MCF 10A (cell line): ENCODE data around the gene EGR1. TPM values are rescaled to one million over a fixed set of nuclear protein-coding genes. Genes with fewer than 3 reads are reported as not detected.
A peak's percentile ranks its signal among the peaks of the same experiment; 100 is the strongest.

Experiments used
- BruUV-seq: library from RNA; stranded (reverse); fragments of 400-500 nt; replicated peaks from 2 replicates; lab custom pipeline; 2021; lab: Mats Ljungman, UMichigan
- CTCF ChIA-PET: fragments of 300-600 bp; sonication (Branson Sonifier 250); formaldehyde crosslinking; extraction: SDS; loops from one replicate; lab custom pipeline; 2021; ENCODE audit warnings: antibody characterized with exemption, inconsistent platforms; lab: Yijun Ruan, JAX
- POLR2A ChIA-PET: fragments of 300-600, 350-650 bp; sonication (Branson Sonifier 250); formaldehyde crosslinking; extraction: SDS; loops from one replicate; lab custom pipeline; 2020; ENCODE audit warnings: antibody characterized with exemption, inconsistent platforms; lab: Yijun Ruan, JAX
- DNase-seq: peaks from one replicate; pipeline ENCODE4 v3.0.0-alpha.2; 2018; ENCODE audit not compliant: unreplicated experiment
- H3K27ac Mint-ChIP-seq: one replicate; pipeline ENCODE4 v1.8.0; 2022; ENCODE audit warnings: mild to moderate bottlenecking, low read depth, mixed read lengths; ENCODE audit not compliant: unreplicated experiment
- H3K27me3 Mint-ChIP-seq: one replicate; pipeline ENCODE4 v1.8.0; 2022; ENCODE audit warnings: mixed read lengths; ENCODE audit not compliant: insufficient read depth, unreplicated experiment
- H3K36me3 Mint-ChIP-seq: one replicate; pipeline ENCODE4 v1.8.0; 2022; ENCODE audit warnings: mild to moderate bottlenecking, moderate library complexity, mixed read lengths; ENCODE audit not compliant: insufficient read depth, unreplicated experiment
- H3K4me1 Mint-ChIP-seq: one replicate; pipeline ENCODE4 v1.8.0; 2022; ENCODE audit warnings: mixed read lengths; ENCODE audit not compliant: insufficient read depth, unreplicated experiment
- H3K4me3 Mint-ChIP-seq: one replicate; pipeline ENCODE4 v1.8.0; 2022; ENCODE audit warnings: mild to moderate bottlenecking, moderate library complexity, mixed read lengths; ENCODE audit not compliant: unreplicated experiment
- H3K9me3 Mint-ChIP-seq: one replicate; pipeline ENCODE4 v1.8.0; 2022; ENCODE audit warnings: mixed read lengths; ENCODE audit not compliant: unreplicated experiment
- intact Hi-C: fragments of 100-400 bp; cut with micrococcal nuclease; formaldehyde crosslinking; loops from 2 replicates; pipeline ENCODE4 v1.14.1; 2022
- total RNA-seq: library from RNA; stranded (reverse); gene quantifications from 2 replicates; pipeline ENCODE4 v1.2.3, GENCODE V29; 2022
- TF ChIP-seq, protein P1 (sequence below): fragments of 200-600 bp; IDR thresholded peaks from one replicate; pipeline ENCODE4 v1.8.0; 2022; ENCODE audit warnings: antibody characterized with exemption, mild to moderate bottlenecking; ENCODE audit not compliant: unreplicated experiment

EGR1 gene
- total RNA-seq, 1 experiment from 2014 or later: 189 TPM

DNA sequence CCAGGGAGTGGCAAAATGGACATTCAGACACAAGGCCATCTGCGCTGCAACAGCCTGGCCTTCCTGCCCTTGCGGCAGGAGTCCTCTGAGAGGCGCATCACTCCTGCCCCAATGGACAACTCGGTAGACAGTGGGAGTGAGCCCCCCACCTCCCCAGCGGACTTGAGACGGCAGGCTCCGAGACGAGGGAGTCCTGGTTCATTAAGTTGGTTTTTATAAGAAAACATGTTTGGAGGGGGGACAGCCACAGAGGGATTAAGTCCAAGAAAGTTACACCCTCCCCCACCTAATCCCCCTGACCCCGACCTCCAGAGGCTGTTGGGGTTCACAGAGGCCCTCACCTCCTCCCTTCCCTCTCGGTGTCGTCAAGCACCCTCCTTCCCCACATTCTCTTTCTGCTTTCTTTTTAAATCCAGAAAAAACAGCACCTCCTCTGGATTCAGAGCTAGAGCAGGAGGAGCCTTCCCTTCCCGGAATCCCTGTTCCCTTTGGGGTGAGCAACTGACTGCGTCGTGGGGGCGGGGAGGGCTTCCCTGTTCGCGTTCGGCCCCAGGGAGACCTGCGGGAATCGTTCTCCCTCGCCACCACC lies 1.8 kb upstream of the EGR1 start:
- no peak for DNase-seq
- BruUV-seq: no TSS peak
- Mint-ChIP-seq H3K27me3 (peaks cover 20% of the 10 kb centered on the region), H3K27ac (peak overlapping the region; percentile 93), H3K36me3 (peaks cover 46% of the 10 kb centered on the region), H3K4me1 (peaks cover 41% of the 10 kb centered on the region), H3K4me3 (peak overlapping the region; percentile 78), H3K9me3 (no peaks in the 10 kb centered on the region)
- POLR2A ChIA-PET: interaction anchor here (0.6 to 15.2 kb wide), 16 partner anchors 13 to 285 kb away, joined by 3 to 626 read pairs (median 20); partner anchors contain the start of genes BRD8, ETF1, HSPA9 and KIF20A
- TF ChIP-seq, protein P1, sequence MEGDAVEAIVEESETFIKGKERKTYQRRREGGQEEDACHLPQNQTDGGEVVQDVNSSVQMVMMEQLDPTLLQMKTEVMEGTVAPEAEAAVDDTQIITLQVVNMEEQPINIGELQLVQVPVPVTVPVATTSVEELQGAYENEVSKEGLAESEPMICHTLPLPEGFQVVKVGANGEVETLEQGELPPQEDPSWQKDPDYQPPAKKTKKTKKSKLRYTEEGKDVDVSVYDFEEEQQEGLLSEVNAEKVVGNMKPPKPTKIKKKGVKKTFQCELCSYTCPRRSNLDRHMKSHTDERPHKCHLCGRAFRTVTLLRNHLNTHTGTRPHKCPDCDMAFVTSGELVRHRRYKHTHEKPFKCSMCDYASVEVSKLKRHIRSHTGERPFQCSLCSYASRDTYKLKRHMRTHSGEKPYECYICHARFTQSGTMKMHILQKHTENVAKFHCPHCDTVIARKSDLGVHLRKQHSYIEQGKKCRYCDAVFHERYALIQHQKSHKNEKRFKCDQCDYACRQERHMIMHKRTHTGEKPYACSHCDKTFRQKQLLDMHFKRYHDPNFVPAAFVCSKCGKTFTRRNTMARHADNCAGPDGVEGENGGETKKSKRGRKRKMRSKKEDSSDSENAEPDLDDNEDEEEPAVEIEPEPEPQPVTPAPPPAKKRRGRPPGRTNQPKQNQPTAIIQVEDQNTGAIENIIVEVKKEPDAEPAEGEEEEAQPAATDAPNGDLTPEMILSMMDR: no peak
- intact Hi-C loops: loop anchor here (1.0 to 5.0 kb wide), 4 partner anchors 40 to 799 kb away; partner anchors contain the start of gene ETF1
- CTCF ChIA-PET: interaction anchor here (0.6 to 11.4 kb wide), 18 partner anchors 13 to 385 kb away, joined by 3 to 268 read pairs (median 12); partner anchors contain the start of genes ETF1 and KDM3B

- POLR2A ChIA-PET: interaction anchor here (0.6 to 15.2 kb wide), 21 partner anchors 8 to 286 kb away, joined by 3 to 626 read pairs (median 11); partner anchors contain the start of genes BRD8, ETF1, HSPA9 and KIF20A
- TF ChIP-seq, protein P1: peak; percentile 97
- Mint-ChIP-seq H3K27me3 (peaks cover 20% of the 10 kb centered on the region), H3K27ac (peak overlapping the region; percentile 93), H3K9me3 (no peaks in the 10 kb centered on the region), H3K36me3 (peaks cover 51% of the 10 kb centered on the region), H3K4me3 (peak overlapping the region; percentile 78), H3K4me1 (peaks cover 45% of the 10 kb centered on the region)
- no TSS peak for BruUV-seq
- CTCF ChIA-PET: interaction anchor here (0.6 to 11.4 kb wide), 27 partner anchors 9 to 384 kb away, joined by 3 to 268 read pairs (median 4); partner anchors contain the start of genes ETF1 and KDM3B
- DNase-seq: peak; percentile 98
- intact Hi-C loops: loop anchor here (1.0 to 5.0 kb wide), 4 partner anchors 39 to 798 kb away; partner anchors contain the start of gene ETF1
Observed at GRCh38 chr5:138464008-138464387, 1.3 kb upstream of the EGR1 start.

DNA sequence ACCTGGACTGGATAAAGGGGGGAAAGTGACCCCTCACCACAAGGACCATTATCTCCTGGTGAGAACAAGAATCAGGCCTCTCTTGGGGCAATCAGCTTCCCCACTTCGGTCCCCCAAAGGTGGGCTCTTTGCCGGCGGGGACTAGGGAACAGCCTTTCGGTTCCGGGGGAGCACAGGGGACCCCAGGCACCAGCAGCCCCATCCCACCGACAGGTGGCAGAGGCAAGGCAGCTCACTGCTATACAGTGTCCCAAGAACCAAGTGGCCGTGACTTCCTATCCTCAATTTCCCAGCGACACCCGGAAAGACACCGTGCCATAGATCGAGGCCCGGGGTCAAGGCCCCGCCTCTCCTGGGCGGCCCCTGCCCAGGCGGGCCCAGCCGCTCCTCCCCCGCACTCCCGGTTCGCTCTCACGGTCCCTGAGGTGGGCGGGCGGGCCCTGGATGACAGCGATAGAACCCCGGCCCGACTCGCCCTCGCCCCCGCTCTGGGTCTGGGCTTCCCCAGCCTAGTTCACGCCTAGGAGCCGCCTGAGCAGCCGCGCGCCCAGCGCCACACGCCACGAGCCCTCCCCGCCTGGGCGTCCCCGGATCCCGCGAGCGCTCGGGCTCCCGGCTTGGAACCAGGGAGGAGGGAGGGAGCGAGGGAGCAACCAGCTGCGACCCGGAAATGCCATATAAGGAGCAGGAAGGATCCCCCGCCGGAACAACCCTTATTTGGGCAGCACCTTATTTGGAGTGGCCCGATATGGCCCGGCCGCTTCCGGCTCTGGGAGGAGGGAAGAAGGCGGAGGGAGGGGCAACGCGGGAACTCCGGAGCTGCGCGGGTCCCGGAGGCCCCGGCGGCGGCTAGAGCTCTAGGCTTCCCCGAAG lies 655 bp upstream of the EGR1 start:
- Mint-ChIP-seq H3K4me3 (peak overlapping the region; percentile 78), H3K27me3 (peaks cover 20% of the 10 kb centered on the region), H3K4me1 (peaks cover 45% of the 10 kb centered on the region), H3K9me3 (no peaks in the 10 kb centered on the region), H3K36me3 (peaks cover 58% of the 10 kb centered on the region), H3K27ac (peak overlapping the region; percentile 93)
- intact Hi-C loops: loop anchor here (1.0 to 5.0 kb wide), 5 partner anchors 28 to 798 kb away; partner anchors contain the start of gene ETF1
- DNase-seq: peak; percentile 100
- ChIA-PET POLR2A (interaction anchor here (0.6 to 15.2 kb wide), 44 partner anchors 9 to 981 kb away, joined by 3 to 626 read pairs (median 6); partner anchors contain the start of genes BRD8, CDC23, CDC25C and ETF1), CTCF (interaction anchor here (0.6 to 11.4 kb wide), 35 partner anchors 9 to 1797 kb away, joined by 3 to 268 read pairs (median 4); partner anchors contain the start of genes ETF1 and KDM3B)
- TF ChIP-seq, protein P1: peak; percentile 21
- TSS peak; percentile 77 for BruUV-seq
